NOMO-1 treated with dmso at 0.1 percent for 144 hours (cell line): ENCODE data around the gene CD300A.

Experiments
- DNase-seq: peaks from one replicate; lab custom pipeline; 2025; ENCODE audit not compliant: unreplicated experiment; lab: John Stamatoyannopoulos, UW

CD300A gene

GRCh38 chr17:74439691-74440567, 26.5 kb upstream of the CD300A start:
- no peak for DNase-seq

DNA sequence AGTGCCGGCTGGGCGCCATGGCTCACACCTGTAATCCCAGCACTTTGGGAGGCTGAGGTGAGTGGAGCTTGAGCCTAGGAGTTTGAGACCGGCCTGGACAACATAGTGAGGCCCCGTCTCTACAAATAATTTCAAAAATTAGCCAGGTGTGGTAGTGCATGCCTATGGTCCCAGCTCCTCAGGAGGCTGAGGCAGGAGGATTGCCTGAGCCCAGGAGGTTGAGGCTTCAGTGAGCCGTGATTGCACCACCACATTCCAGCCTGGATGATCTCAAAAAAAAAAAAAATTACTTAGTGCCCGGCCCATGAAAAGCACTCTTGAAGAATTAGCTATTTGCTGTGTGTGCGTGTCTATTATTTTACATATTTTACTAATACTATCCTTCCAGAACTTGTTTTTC, 24.9 kb upstream of the CD300A start:
- no peak for DNase-seq

DNA sequence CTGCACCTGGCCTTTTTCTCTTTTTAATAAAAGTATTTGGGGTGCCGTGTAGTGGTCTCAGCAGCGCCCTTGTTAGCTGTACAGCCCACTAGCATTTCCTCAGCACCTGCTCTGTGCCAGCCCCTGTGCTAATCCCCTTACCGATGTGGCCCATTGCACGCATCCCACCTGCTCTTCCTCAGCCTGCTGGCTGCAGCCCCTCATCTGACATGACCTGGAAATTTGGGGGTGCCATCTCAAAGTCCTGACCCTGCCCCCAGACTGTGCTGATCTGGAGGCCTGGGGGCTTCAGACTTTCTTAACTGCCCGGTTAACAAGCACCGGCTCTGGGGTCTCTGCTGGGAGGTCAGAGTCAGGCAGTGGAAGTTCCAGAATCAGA, 24.2 kb upstream of the CD300A start:
- no peak for DNase-seq

DNA sequence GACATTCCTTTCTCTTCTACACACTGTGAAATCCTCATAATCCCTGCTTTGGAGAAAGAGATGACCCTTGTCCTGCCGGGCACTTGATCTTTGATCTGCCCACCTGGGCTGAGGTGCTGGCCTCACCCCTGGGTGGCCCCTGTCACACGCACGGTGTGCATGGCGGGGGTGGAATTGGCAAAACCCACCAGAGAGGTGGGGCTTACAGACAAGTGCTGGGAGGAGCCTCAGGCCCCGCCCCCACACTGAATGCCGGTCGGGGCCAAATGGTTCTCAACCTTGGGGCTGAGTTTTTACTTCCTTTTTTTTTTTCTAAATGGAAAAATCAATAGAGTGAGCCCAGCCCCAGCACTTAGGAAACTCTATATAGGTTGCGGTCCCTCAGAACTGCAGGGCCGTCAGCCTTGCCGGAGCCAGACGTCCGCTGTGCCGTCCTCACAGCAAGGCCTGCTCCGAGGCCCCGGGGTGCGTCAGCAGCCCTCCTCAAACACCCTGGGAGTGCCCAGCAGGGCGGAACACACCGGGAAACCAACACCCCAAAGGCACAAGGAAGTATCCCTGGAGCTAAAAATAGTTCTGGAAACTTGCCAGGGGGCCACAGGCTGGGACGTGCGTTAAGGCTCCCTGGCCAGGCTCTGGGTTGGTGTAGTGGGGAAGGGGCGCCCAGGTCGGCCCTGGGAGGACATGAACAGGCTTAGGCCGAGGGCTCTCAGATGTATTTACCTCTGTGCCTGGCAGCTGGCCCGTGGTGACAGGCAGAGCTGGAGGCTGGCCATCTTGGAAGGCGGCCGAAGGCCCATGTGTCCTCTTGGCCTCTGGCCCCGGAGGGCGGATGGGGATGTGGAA, 23.5 kb upstream of the CD300A start:
- peak; percentile 88 for DNase-seq

DNA sequence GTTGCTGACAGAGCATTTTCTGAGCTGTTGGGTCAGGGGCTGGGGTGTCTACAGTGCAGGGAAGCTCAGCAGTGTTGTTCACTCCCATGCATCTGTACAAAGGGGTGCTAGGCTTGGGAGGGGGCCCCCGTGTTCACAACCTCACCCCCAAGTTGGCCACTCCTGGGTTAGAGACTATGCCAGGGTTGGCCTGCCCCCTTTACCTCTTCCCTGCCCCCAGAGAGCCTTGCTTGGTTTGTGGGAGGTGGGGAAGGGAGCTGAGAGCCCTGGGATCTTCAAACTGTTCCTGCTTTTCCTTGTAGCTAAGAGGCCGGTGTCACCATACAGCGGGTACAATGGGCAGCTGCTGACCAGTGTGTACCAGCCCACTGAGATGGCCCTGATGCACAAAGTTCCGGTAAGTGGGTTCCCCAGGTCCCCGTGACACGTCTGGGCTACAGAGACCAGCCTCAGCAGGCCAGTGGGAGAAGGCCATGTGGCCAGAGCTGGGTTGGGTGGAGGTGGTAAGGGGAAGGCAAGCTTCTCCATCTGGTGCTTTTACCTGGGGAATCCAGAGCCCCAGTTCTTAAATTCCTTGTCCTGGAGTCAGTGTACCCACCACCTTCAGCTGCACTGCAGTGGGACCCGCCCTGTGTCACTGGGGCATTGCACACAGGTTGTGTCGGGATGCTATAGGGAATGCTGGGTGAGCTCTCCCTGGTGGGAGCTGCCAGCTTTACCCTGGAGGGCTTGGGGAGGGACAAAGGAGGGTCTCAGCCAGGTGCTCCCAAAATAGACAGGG, 22.7 kb upstream of the CD300A start:
- DNase-seq: no peak

DNA sequence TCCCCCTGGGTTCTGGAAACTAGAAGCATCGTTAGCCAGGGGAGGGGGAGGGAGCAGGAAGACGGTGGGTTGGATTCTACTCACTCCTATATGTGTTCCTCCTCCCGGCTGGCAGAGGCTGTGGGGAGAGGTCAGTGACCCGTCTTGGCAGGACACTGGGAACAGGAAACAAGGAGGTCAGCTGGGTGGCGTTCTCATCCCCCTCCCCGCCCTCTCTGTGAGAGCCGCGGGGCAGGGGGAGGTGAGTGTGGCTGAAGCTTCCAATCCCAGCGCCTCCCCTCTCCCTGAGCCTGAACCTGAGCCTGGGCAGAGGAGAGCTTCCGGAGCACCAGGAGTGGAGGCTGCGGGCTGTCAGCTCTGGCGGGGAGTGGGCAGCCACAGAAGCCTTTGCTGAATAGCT, 22.0 kb upstream of the CD300A start:
- no peak for DNase-seq

DNA sequence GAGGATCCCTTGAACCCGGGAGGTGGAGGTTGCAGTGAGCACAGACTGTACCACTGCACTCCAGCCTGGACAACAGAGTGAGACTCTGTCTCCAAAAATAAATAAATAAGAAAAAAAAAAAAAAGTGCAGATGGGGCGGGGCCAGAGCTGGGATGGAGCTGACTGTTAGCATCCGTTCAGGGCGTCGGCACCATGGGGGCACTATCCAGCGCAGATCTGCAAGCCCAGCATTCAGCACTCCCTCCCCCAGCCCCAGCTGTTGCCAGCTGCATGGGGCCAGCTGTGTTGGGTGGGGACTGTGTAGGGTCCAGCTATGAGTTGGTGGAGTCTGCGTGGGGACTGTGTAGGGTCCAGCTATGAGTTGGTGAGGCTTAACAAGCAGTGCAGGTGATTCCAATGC, 21.3 kb upstream of the CD300A start:
- DNase-seq: no peak

- no peak for DNase-seq
These were observed 19.6 kb upstream of the CD300A start for GRCh38 chr17:74446551-74447500.

GRCh38 chr17:74447628-74448159, 18.7 kb upstream of the CD300A start:
- DNase-seq: no peak

DNA sequence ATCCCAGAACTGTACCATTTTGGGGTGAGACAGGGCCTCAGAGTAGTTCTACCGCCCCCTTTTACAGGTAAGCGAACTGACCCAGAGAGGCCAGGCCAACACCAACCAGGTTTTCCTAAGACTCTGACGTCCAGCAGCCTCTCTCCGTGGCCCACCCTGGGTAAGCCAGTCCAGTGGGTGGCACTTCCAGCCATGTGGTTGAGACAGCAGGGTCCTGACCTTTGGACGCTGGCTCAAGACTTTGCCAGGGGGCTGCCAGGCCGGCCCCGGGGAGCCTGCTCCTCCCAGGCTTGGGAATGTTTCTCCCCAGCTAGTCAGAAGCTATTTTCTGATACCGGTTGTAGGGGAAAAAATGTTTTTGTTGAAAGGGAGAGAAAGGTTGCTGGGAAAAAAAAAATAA, 17.7 kb upstream of the CD300A start:
- DNase-seq: no peak

GRCh38 chr17:74449306-74449705, 17.1 kb upstream of the CD300A start:
- DNase-seq: no peak

GRCh38 chr17:74449773-74450172, 16.7 kb upstream of the CD300A start:
- no peak for DNase-seq

- no peak for DNase-seq
These were observed 16.2 kb upstream of the CD300A start for GRCh38 chr17:74450231-74450630.

- no peak for DNase-seq
These were observed 15.5 kb upstream of the CD300A start for GRCh38 chr17:74450925-74451403.

DNA sequence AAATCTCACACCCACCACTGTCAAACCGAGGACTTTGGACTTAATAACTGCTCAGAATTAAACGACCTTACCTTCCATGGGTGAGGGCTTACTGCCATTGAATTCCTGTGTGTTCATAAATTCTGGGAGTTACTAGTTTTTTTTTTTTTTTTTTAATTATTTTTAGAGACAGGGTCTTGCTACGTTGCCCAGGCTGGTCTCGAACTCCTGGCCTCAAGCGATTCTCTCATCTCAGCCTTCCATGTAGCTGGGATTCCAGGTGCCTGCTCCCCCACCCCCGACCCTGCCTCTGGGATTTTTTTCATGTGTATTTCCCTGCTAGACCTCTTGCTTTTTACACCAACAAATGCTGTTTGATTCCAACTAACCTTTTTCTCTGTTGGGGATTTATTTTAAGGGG, 14.9 kb upstream of the CD300A start:
- no peak for DNase-seq

GRCh38 chr17:74452033-74452840, 14.2 kb upstream of the CD300A start:
- DNase-seq: no peak

GRCh38 chr17:74452841-74453661, 13.4 kb upstream of the CD300A start:
- DNase-seq: no peak

DNA sequence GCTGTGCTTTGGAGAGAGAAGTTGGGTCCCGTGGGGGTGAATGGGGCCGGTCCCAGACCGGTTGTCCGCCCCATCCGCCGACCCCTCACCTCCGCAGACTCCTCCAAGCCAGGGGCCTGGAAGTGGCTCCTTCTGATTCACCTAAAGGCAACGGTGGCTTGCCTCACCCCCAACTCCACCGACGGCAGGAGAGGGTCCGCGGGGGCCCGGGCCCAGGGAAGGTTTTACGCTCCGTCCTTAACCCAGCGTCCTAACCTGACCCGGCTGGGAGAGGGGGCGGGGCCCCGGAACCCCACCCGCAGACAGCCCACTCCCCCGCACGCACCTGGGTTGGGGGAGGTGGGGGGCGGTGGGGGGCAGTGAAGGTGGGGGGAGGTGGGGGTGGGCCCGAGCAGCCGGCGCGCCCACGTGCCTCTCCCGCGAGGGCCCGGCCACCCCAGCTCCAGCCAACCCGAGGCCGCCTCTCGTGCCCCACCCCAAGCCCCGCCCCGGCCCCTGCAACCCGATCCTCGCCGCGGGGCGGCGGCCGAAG, 12.7 kb upstream of the CD300A start:
- peak; percentile 67 for DNase-seq
